Measurements from ENCODE around the gene CCDC7.

The CCDC7 gene

GRCh38 chr10:32402499-32402898, 43.4 kb upstream of the CCDC7 start (continued):
- TF ChIP-seq PATZ1 (CRISPR knock-in tag; IDR thresholded peaks at IDR 0.05; ENCODE audit: borderline replicate concordance) (no peak), CSDC2 (CRISPR knock-in tag; IDR thresholded peaks at IDR 0.05) (no peak), OSR1 (CRISPR knock-in tag; IDR thresholded peaks at IDR 0.05) (no peak), ZC3H10 (CRISPR knock-in tag; IDR thresholded peaks at IDR 0.05) (no peak), ZNF8 (CRISPR knock-in tag; IDR thresholded peaks at IDR 0.05) (no peak)
- TF ChIP-seq, protein P1, sequence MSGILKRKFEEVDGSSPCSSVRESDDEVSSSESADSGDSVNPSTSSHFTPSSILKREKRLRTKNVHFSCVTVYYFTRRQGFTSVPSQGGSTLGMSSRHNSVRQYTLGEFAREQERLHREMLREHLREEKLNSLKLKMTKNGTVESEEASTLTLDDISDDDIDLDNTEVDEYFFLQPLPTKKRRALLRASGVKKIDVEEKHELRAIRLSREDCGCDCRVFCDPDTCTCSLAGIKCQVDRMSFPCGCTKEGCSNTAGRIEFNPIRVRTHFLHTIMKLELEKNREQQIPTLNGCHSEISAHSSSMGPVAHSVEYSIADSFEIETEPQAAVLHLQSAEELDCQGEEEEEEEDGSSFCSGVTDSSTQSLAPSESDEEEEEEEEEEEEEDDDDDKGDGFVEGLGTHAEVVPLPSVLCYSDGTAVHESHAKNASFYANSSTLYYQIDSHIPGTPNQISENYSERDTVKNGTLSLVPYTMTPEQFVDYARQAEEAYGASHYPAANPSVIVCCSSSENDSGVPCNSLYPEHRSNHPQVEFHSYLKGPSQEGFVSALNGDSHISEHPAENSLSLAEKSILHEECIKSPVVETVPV (CRISPR knock-in tag; IDR thresholded peaks at IDR 0.05) = no peak

DNA sequence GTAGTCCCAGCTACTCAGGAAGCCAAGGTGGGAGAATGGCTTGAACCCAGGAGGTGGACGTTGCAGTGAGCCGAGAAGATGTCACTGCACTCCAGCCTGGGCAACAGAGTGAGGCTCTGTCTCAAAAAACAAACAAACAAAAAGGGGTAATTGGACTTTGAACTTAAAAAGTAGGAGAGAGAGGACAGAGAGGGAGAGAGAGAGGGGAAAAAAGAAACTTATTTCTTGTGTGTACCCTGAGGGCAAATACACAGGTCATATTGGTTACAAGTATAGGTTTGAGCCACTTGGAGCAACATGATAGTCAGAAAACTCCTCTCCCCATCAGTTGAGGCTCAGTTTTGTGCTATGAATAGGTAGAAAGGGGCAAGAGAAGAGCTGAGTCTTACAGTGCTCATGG, 42.8 kb upstream of the CCDC7 start:
- no peak for ATAC-seq
- no peak for TF ChIP-seq OSR1 (CRISPR knock-in tag; IDR thresholded peaks at IDR 0.05)
- no peak for TF ChIP-seq ISL1 (CRISPR knock-in tag; IDR thresholded peaks at IDR 0.05)
- no peak for TF ChIP-seq ZNF70 (CRISPR knock-in tag; IDR thresholded peaks at IDR 0.05)
- no peak for TF ChIP-seq ESRRG (CRISPR knock-in tag; IDR thresholded peaks at IDR 0.05)
- TF ChIP-seq TOX (CRISPR knock-in tag; IDR thresholded peaks at IDR 0.05; ENCODE audit: borderline replicate concordance) = no peak
- TF ChIP-seq GLIS3 (CRISPR knock-in tag; IDR thresholded peaks at IDR 0.05) = no peak
- no peak for TF ChIP-seq TCF4 (CRISPR knock-in tag; IDR thresholded peaks at IDR 0.05; ENCODE audit: borderline replicate concordance)
- no peak for TF ChIP-seq CSDC2 (CRISPR knock-in tag; IDR thresholded peaks at IDR 0.05)
- TF ChIP-seq PPARA (CRISPR knock-in tag; IDR thresholded peaks at IDR 0.05; ENCODE audit: borderline replicate concordance) = no peak
- TF ChIP-seq, protein P2, sequence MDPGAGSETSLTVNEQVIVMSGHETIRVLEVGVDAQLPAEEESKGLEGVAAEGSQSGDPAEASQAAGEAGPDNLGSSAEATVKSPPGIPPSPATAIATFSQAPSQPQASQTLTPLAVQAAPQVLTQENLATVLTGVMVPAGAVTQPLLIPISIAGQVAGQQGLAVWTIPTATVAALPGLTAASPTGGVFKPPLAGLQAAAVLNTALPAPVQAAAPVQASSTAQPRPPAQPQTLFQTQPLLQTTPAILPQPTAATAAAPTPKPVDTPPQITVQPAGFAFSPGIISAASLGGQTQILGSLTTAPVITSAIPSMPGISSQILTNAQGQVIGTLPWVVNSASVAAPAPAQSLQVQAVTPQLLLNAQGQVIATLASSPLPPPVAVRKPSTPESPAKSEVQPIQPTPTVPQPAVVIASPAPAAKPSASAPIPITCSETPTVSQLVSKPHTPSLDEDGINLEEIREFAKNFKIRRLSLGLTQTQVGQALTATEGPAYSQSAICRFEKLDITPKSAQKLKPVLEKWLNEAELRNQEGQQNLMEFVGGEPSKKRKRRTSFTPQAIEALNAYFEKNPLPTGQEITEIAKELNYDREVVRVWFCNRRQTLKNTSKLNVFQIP (CRISPR knock-in tag; IDR thresholded peaks at IDR 0.05; ENCODE audit: borderline replicate concordance, low read depth) = no peak
- TF ChIP-seq CREB5 (CRISPR knock-in tag; IDR thresholded peaks at IDR 0.05; ENCODE audit: low read depth) = no peak
- TF ChIP-seq ZFP30 (CRISPR knock-in tag; IDR thresholded peaks at IDR 0.05) = no peak

- ATAC-seq = no peak
- TF ChIP-seq ZNF8 (CRISPR knock-in tag; IDR thresholded peaks at IDR 0.05) (no peak), GLIS3 (CRISPR knock-in tag; IDR thresholded peaks at IDR 0.05) (no peak), OSR1 (CRISPR knock-in tag; IDR thresholded peaks at IDR 0.05) (no peak), ISL1 (CRISPR knock-in tag; IDR thresholded peaks at IDR 0.05) (no peak), ZFP30 (CRISPR knock-in tag; IDR thresholded peaks at IDR 0.05) (no peak), TCF4 (CRISPR knock-in tag; IDR thresholded peaks at IDR 0.05; ENCODE audit: borderline replicate concordance) (no peak), ZNF565 (CRISPR knock-in tag; conservative IDR thresholded peaks at IDR 0.05; ENCODE audit: low read depth) (no peak), CREB5 (CRISPR knock-in tag; IDR thresholded peaks at IDR 0.05; ENCODE audit: low read depth) (no peak)
- TF ChIP-seq, protein P2 (CRISPR knock-in tag; IDR thresholded peaks at IDR 0.05; ENCODE audit: borderline replicate concordance, low read depth) = no peak
- TF ChIP-seq, protein P3, sequence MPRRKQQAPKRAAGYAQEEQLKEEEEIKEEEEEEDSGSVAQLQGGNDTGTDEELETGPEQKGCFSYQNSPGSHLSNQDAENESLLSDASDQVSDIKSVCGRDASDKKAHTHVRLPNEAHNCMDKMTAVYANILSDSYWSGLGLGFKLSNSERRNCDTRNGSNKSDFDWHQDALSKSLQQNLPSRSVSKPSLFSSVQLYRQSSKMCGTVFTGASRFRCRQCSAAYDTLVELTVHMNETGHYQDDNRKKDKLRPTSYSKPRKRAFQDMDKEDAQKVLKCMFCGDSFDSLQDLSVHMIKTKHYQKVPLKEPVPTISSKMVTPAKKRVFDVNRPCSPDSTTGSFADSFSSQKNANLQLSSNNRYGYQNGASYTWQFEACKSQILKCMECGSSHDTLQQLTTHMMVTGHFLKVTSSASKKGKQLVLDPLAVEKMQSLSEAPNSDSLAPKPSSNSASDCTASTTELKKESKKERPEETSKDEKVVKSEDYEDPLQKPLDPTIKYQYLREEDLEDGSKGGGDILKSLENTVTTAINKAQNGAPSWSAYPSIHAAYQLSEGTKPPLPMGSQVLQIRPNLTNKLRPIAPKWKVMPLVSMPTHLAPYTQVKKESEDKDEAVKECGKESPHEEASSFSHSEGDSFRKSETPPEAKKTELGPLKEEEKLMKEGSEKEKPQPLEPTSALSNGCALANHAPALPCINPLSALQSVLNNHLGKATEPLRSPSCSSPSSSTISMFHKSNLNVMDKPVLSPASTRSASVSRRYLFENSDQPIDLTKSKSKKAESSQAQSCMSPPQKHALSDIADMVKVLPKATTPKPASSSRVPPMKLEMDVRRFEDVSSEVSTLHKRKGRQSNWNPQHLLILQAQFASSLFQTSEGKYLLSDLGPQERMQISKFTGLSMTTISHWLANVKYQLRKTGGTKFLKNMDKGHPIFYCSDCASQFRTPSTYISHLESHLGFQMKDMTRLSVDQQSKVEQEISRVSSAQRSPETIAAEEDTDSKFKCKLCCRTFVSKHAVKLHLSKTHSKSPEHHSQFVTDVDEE (CRISPR knock-in tag; IDR thresholded peaks at IDR 0.05) = no peak
Measured at GRCh38 chr10:32408690-32409089, 37.2 kb upstream of the CCDC7 start.
